Ishikawa (cell line): ENCODE data around the gene HCN1.

Source experiments
- CEBPB ChIP-seq: IDR thresholded peaks from 2 replicates; pipeline ENCODE4 v1.6.1; 2012
- EP300 ChIP-seq: IDR thresholded peaks from 2 replicates; pipeline ENCODE4 v1.6.1; 2012; ENCODE audit warnings: borderline replicate concordance
- RAD21 ChIP-seq: IDR thresholded peaks from 2 replicates; pipeline ENCODE4 v1.6.1; 2012; ENCODE audit warnings: low read depth
- TF ChIP-seq, protein P1 (sequence below): IDR thresholded peaks from 2 replicates; pipeline ENCODE4 v1.6.1; 2012; ENCODE audit warnings: low read depth, mild to moderate bottlenecking

DNA sequence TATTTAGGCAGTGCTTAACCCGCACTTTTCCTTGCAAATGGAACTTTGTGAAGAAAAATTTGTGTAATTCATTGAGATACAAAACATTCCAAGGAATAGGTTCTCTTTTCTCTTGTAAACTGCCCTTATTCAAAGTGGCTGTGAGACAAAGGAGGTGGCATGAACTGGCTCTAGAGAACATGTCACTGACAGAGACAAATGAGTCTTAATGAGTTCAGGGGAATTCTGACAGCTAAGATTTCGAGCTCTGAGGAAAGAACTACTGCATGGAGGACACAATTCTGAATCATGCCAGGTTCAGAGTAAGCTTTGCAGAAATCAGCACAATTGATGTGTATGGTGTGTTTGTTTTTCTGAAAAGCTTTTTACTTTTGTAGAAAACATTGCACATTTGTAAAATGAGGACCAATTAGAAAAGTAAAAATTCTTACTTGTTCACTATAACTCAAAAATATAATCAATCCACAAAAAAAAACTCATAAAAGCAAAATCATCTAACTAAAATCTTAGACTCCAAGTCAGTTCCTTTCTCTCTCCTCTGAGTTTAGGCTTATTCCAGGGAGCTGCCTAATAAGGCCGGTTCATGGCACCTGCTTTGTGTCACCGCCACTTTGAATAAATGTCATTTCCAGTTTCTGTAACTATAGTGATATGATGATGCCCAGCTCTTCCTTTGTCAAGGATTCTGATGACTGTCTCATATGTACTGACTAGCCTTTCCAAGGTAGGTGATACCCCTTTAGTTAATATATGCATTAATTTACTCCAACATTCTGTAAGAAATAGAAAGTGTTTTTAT lies 163.2 kb downstream of the HCN1 start:
- TF ChIP-seq RAD21 = no peak
- no peak for TF ChIP-seq EP300
- TF ChIP-seq, protein P1, sequence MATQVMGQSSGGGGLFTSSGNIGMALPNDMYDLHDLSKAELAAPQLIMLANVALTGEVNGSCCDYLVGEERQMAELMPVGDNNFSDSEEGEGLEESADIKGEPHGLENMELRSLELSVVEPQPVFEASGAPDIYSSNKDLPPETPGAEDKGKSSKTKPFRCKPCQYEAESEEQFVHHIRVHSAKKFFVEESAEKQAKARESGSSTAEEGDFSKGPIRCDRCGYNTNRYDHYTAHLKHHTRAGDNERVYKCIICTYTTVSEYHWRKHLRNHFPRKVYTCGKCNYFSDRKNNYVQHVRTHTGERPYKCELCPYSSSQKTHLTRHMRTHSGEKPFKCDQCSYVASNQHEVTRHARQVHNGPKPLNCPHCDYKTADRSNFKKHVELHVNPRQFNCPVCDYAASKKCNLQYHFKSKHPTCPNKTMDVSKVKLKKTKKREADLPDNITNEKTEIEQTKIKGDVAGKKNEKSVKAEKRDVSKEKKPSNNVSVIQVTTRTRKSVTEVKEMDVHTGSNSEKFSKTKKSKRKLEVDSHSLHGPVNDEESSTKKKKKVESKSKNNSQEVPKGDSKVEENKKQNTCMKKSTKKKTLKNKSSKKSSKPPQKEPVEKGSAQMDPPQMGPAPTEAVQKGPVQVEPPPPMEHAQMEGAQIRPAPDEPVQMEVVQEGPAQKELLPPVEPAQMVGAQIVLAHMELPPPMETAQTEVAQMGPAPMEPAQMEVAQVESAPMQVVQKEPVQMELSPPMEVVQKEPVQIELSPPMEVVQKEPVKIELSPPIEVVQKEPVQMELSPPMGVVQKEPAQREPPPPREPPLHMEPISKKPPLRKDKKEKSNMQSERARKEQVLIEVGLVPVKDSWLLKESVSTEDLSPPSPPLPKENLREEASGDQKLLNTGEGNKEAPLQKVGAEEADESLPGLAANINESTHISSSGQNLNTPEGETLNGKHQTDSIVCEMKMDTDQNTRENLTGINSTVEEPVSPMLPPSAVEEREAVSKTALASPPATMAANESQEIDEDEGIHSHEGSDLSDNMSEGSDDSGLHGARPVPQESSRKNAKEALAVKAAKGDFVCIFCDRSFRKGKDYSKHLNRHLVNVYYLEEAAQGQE = no peak
- no peak for TF ChIP-seq CEBPB
